Measurements from ENCODE around the gene CCR6. TPM values are rescaled to one million over a fixed set of nuclear protein-coding genes. Genes with fewer than 3 reads are reported as not detected.

CCR6 gene
- 2.4 and 2.7 TPM in 2 replicates for total RNA-seq (2013; cell fraction: nucleolus; rRNA removed)
- total RNA-seq (2014; rRNA removed) (7.2 and 7.6 TPM in 2 replicates), total RNA-seq (2014; rRNA removed; fragmentation: Illumina TruSeq; extraction: Trizol) (6.6 and 7.5 TPM in 2 replicates), total RNA-seq (2021) (5.6 and 7.3 TPM in 2 replicates), polyA plus RNA-seq (2011; rRNA removed) (5.6 and 7.0 TPM in 2 replicates), polyA plus RNA-seq (2014; fragmentation: Illumina TruSeq; extraction: Trizol) (7.6 and 8.1 TPM in 2 replicates), polyA plus RNA-seq (2014; fragmentation: Nextera tagmentation; extraction: Ambion mirVana) (1 to 10 TPM; 5.5 to 6.8 TPM), polyA plus RNA-seq (2014; rRNA removed) (4.8 and 5.6 TPM in 2 replicates), polyA plus RNA-seq (2016; fragmentation: Nextera tagmentation; extraction: Ambion mirVana) (1 to 10 TPM; 2.2 to 3.3 TPM), polyA minus RNA-seq (2011; rRNA and poly(A)+ RNA removed) (12.6 and 15.8 TPM in 2 replicates), Bru-seq, nascent RNA (percentile 75 among the genes with signal in this experiment), BruChase-seq, experiment 1, labeled RNA remaining after a 6-hour chase (percentile 56 among the genes with signal in this experiment), BruChase-seq, experiment 2, labeled RNA remaining after a 2-hour chase (percentile 65 among the genes with signal in this experiment)
- 2.3 TPM for polyA plus RNA-seq (2011; ENCODE audit: low read depth)
- polyA plus RNA-seq (2011; cell fraction: cytosol; rRNA removed) = 7.5 and 7.6 TPM in 2 replicates
- 0.67 and 1.7 TPM in 2 replicates for polyA plus RNA-seq (2011; cell fraction: nucleus; rRNA removed)
- polyA plus RNA-seq (2012) = 1.9 and 3.1 TPM in 2 replicates
- 1.1 and 2.7 TPM in 2 replicates for polyA minus RNA-seq (2011; cell fraction: cytosol; rRNA and poly(A)+ RNA removed)
- polyA minus RNA-seq (2011; cell fraction: nucleus; rRNA and poly(A)+ RNA removed) = 0.73 and 1.3 TPM in 2 replicates
- long read RNA-seq, experiment 1, full-length matches to known transcripts = 9 of 11 reads
- long read RNA-seq, experiment 1, partial matches to known transcripts = 0 of 11 reads
- long read RNA-seq, experiment 1, other reads (novel, unspliced or antisense) = 2 of 11 reads
- long read RNA-seq, experiment 2, full-length matches to known transcripts = 82 of 147 reads
- long read RNA-seq, experiment 2, partial matches to known transcripts = 28 of 147 reads
- long read RNA-seq, experiment 2, other reads (novel, unspliced or antisense) = 37 of 147 reads

DNA sequence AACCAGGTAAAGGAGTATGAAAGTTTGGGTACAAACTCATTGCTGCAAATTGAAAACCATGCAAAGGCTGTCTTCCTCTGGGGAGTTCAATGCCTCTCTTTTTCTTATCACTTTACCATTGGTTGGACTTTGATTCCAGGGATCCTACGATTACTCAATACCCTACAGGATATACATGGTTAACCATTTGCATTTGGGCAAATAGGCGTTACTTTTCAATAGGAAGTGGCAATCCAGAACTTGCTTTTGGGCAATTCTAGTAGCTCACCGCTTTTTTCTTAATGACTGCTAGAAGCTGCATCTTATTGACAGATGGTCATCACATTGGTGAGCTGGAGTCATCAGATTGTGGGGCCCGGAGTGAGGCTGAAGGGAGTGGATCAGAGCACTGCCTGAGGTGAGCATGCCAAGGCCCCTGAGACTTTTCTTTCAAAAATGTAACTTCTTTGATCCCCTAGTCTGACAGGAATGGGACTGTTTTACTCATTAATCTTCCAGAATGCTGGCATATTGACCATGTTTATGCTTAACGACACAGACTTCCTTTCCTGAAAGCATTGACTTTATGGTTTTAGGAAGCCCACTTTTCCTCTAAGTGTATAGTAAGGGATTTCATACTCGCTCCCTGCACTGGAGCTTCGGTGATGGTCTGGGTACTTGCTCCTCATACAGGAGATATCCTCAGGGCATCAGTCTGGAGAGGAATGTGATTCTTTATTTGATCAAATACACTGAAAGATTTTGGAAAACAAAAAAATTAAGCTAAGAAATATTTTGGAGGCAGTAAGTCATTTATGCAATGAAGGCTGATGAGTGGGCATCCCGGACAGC is at the start of gene CCR6:
CCR6 (plus strand) TSS at position 270 of the 831 bp plus-strand sequence. CDS start 13,039 bp downstream, outside the sequence.
- intact Hi-C loops (cut with micrococcal nuclease; ENCODE audit: unreplicated experiment) (loop anchor here (2.0 to 10.0 kb wide), 4 partner anchors 28 to 168 kb away; partner anchors contain the start of genes CEP43 and RNASET2), in situ Hi-C loops (cut with MboI) (no loop called here)
- ChIA-PET SMC1A (ENCODE audit: uncharacterized antibody, unreplicated experiment) (interaction anchor here (0.6 to 21.7 kb wide), 27 partner anchors 7 to 336 kb away, joined by 3 to 542 read pairs (median 8); partner anchors contain the start of genes CEP43 and RNASET2), CTCF (interaction anchor here (0.6 to 8.1 kb wide), 25 partner anchors 7 to 171 kb away, joined by 3 to 129 read pairs (median 5); partner anchors contain the start of genes CEP43 and RNASET2), RAD21 (ENCODE audit: unreplicated experiment) (interaction anchor here (0.5 to 8.3 kb wide), 25 partner anchors 7 to 181 kb away, joined by 3 to 231 read pairs (median 9); partner anchors contain the start of genes CEP43 and RNASET2), POLR2A (interaction anchor here (0.6 to 14.7 kb wide), 20 partner anchors 6 to 169 kb away, joined by 3 to 279 read pairs (median 8); partner anchors contain the start of gene CEP43)
- ATAC-seq (peak; percentile 51), FAIRE-seq (no peak), DNase-seq (ENCODE audit: low read depth, low spot score) (no peak)
- peak within 1 kb of the TSS; percentile 60 for H3K4me3 ChIP-seq
- peak within 1 kb of the TSS; percentile 81 for H3K4me2 ChIP-seq (ENCODE audit: control insufficient read depth, insufficient read depth)
- peaks cover 14% of the 10 kb centered on the region for H3K79me2 ChIP-seq (ENCODE audit: control insufficient read depth, insufficient read depth, low read length)
- TSS peak; percentile 66 for BruUV-seq (replicated peaks)
- no peaks in the 10 kb centered on the region for H3K27me3 ChIP-seq (replicated peaks in 1 of 2; ENCODE audit: control insufficient read depth in 2 of 2, insufficient read depth in 2 of 2, low read length in 1 of 2)
- H3K9ac ChIP-seq (ENCODE audit: control insufficient read depth, insufficient read depth, low read length) = peak within 1 kb of the TSS; percentile 56
- no peaks in the 10 kb centered on the region for H3K36me3 ChIP-seq (ENCODE audit: control insufficient read depth in 2 of 2, insufficient read depth in 2 of 2, low read length in 1 of 2)
- peaks cover 63% of the 10 kb centered on the region for H3K4me1 ChIP-seq (ENCODE audit: control insufficient read depth, insufficient read depth, low read length)
- peak within 1 kb of the TSS; percentile 66 for H3K27ac ChIP-seq (ENCODE audit: control insufficient read depth, insufficient read depth)
- H3K9me3 ChIP-seq (replicated peaks; ENCODE audit: control insufficient read depth, insufficient read depth, low read length) = peaks cover 5% of the 10 kb centered on the region; the same call in 2 of the 3 replicates
- 27% methylated on average over 8 of the region's 8 CpGs for WGBS (ENCODE audit: insufficient coverage, insufficient replicate concordance, low lambda C conversion rate, missing lambda C conversion rate)
- no peaks in the 10 kb centered on the region for H4K20me1 ChIP-seq (ENCODE audit: control insufficient read depth, insufficient read depth)
- H2AFZ ChIP-seq (ENCODE audit: control insufficient read depth, low read depth, low read length) = peak within 1 kb of the TSS; percentile 44
- TF ChIP-seq IKZF2 (IDR thresholded peaks at IDR 0.05) (peak in 1 of 2 experiments; percentile 47; a peak in 2 of 4 replicates), ZNF622 (IDR thresholded peaks at IDR 0.05) (no peak), ZNF384 (IDR thresholded peaks at IDR 0.05; ENCODE audit: borderline replicate concordance, low read depth, low read length) (no peak), JUNB (IDR thresholded peaks at IDR 0.05) (no peak), KDM1A (IDR thresholded peaks at IDR 0.05; ENCODE audit: borderline replicate concordance) (no peak), IKZF1 (conservative IDR thresholded peaks at IDR 0.05) (peak; percentile 64), RUNX3 (IDR thresholded peaks at IDR 0.05; ENCODE audit: low read length) (no peak), HDGF (IDR thresholded peaks at IDR 0.05) (no peak)
- TF ChIP-seq, protein P1, sequence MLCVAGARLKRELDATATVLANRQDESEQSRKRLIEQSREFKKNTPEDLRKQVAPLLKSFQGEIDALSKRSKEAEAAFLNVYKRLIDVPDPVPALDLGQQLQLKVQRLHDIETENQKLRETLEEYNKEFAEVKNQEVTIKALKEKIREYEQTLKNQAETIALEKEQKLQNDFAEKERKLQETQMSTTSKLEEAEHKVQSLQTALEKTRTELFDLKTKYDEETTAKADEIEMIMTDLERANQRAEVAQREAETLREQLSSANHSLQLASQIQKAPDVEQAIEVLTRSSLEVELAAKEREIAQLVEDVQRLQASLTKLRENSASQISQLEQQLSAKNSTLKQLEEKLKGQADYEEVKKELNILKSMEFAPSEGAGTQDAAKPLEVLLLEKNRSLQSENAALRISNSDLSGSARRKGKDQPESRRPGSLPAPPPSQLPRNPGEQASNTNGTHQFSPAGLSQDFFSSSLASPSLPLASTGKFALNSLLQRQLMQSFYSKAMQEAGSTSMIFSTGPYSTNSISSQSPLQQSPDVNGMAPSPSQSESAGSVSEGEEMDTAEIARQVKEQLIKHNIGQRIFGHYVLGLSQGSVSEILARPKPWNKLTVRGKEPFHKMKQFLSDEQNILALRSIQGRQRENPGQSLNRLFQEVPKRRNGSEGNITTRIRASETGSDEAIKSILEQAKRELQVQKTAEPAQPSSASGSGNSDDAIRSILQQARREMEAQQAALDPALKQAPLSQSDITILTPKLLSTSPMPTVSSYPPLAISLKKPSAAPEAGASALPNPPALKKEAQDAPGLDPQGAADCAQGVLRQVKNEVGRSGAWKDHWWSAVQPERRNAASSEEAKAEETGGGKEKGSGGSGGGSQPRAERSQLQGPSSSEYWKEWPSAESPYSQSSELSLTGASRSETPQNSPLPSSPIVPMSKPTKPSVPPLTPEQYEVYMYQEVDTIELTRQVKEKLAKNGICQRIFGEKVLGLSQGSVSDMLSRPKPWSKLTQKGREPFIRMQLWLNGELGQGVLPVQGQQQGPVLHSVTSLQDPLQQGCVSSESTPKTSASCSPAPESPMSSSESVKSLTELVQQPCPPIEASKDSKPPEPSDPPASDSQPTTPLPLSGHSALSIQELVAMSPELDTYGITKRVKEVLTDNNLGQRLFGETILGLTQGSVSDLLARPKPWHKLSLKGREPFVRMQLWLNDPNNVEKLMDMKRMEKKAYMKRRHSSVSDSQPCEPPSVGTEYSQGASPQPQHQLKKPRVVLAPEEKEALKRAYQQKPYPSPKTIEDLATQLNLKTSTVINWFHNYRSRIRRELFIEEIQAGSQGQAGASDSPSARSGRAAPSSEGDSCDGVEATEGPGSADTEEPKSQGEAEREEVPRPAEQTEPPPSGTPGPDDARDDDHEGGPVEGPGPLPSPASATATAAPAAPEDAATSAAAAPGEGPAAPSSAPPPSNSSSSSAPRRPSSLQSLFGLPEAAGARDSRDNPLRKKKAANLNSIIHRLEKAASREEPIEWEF (IDR thresholded peaks at IDR 0.05; ENCODE audit: insufficient replicate concordance, low read depth, low read length) = peak; percentile 63
- TF ChIP-seq, protein P2, sequence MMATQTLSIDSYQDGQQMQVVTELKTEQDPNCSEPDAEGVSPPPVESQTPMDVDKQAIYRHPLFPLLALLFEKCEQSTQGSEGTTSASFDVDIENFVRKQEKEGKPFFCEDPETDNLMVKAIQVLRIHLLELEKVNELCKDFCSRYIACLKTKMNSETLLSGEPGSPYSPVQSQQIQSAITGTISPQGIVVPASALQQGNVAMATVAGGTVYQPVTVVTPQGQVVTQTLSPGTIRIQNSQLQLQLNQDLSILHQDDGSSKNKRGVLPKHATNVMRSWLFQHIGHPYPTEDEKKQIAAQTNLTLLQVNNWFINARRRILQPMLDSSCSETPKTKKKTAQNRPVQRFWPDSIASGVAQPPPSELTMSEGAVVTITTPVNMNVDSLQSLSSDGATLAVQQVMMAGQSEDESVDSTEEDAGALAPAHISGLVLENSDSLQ (IDR thresholded peaks at IDR 0.05) = peak; percentile 28; the same call in 1 of the 2 replicates

All from GM12878 (cell line).